Activated CD4-positive, alpha-beta T cell treated with anti-CD3 and anti-CD28 coated beads for 4 hours (primary cell): ENCODE data around the gene TEX35.

Experiments used
- DNase-seq, 2 donors: peaks; one replicate each; pipeline ENCODE4 v3.0.0-alpha.2; 2020

Gene TEX35

GRCh38 chr1:178521241-178521640 is 8.3 kb downstream of the TEX35 start:
- no peak for DNase-seq

GRCh38 chr1:178527117-178527516 is 14.2 kb downstream of the TEX35 start:
- DNase-seq, result no peak

GRCh38 chr1:178528228-178528952 is 15.5 kb downstream of the TEX35 start:
- DNase-seq, result no peak

- no peak for DNase-seq
These were observed 16.0 kb downstream of the TEX35 start for GRCh38 chr1:178528953-178529335.

GRCh38 chr1:178529364-178530036 is 16.6 kb downstream of the TEX35 start:
- DNase-seq, result no peak

GRCh38 chr1:178530037-178530402 is 17.1 kb downstream of the TEX35 start:
- no peak for DNase-seq

GRCh38 chr1:178530502-178530901 is 17.6 kb downstream of the TEX35 start:
- no peak for DNase-seq

GRCh38 chr1:178531887-178532286 is 19.0 kb downstream of the TEX35 start:
- DNase-seq, result no peak

GRCh38 chr1:178532392-178532791 is 19.5 kb downstream of the TEX35 start:
- DNase-seq, result peak; percentile 62 to 74

GRCh38 chr1:178533121-178533946 is 20.4 kb downstream of the TEX35 start:
- no peak for DNase-seq

GRCh38 chr1:178534137-178534868 is 21.4 kb downstream of the TEX35 start:
- DNase-seq, result no peak

GRCh38 chr1:178536329-178536728 is 23.4 kb downstream of the TEX35 start:
- no peak for DNase-seq

GRCh38 chr1:178536844-178537371 is 24.0 kb downstream of the TEX35 start:
- DNase-seq, result no peak

- DNase-seq, result no peak
These were observed 24.6 kb downstream of the TEX35 start for GRCh38 chr1:178537382-178538090.

GRCh38 chr1:178538192-178538916 is 25.4 kb downstream of the TEX35 start:
- DNase-seq, result no peak

- DNase-seq, result no peak
These were observed 26.4 kb downstream of the TEX35 start for GRCh38 chr1:178539291-178539690.

GRCh38 chr1:178540204-178540603 is 27.3 kb downstream of the TEX35 start:
- DNase-seq, result no peak

- no peak for DNase-seq
These were observed 27.7 kb downstream of the TEX35 start for GRCh38 chr1:178540646-178541045.

GRCh38 chr1:178541379-178541778 is 28.5 kb downstream of the TEX35 start:
- DNase-seq, result no peak

GRCh38 chr1:178541829-178542553 is 29.1 kb downstream of the TEX35 start:
- DNase-seq, result peak in 1 of 2 donors; percentile 18
